Measurements from ENCODE around the gene OR6C70. TPM values are rescaled to one million over a fixed set of nuclear protein-coding genes. Genes with fewer than 3 reads are reported as not detected.
"Not testable (repeated sequence)": the region's sequence is repeated elsewhere in the genome, so short reads cannot be mapped to it uniquely, and the experiment has no call there.

Gene OR6C70
- not detected in 2 replicates for total RNA-seq

- H3K4me3 Mint-ChIP-seq = no peak within 1 kb of the TSS
- H3K36me3 Mint-ChIP-seq (ENCODE audit: low read depth) = no peaks in the 10 kb centered on the region
- intact Hi-C loops (cut with micrococcal nuclease) = no loop called here
- peaks cover 6% of the 10 kb centered on the region for H3K27me3 Mint-ChIP-seq
- no peaks in the 10 kb centered on the region for H3K9me3 Mint-ChIP-seq
- no peaks in the 10 kb centered on the region for H3K4me1 Mint-ChIP-seq
- DNase-seq = no peak
- no peak within 1 kb of the TSS for H3K27ac Mint-ChIP-seq
These were observed at the start of gene OR6C70 for GRCh38 chr12:55470088-55470829. Gene OR6C70, minus strand, starts transcription at chr12:55470138. Its CDS starts 0 bp downstream, at chr12:55470138.

- Mint-ChIP-seq H3K36me3 (ENCODE audit: low read depth) (no peaks in the 10 kb centered on the region), H3K4me3 (no peak overlapping the region), H3K27me3 (no peaks in the 10 kb centered on the region), H3K9me3 (no peaks in the 10 kb centered on the region), H3K27ac (no peak overlapping the region), H3K4me1 (no peaks in the 10 kb centered on the region)
- DNase-seq = no peak
- intact Hi-C loops (cut with micrococcal nuclease) = no loop called here
These were observed 46.5 kb upstream of the OR6C70 start for GRCh38 chr12:55516391-55516790.

GRCh38 chr12:55515696-55516095, 45.8 kb upstream of the OR6C70 start:
- H3K9me3 Mint-ChIP-seq = no peaks in the 10 kb centered on the region
- no peaks in the 10 kb centered on the region for H3K36me3 Mint-ChIP-seq (ENCODE audit: low read depth)
- no peak overlapping the region for H3K4me3 Mint-ChIP-seq
- H3K4me1 Mint-ChIP-seq = no peaks in the 10 kb centered on the region
- intact Hi-C loops (cut with micrococcal nuclease) = no loop called here
- no peak overlapping the region for H3K27ac Mint-ChIP-seq
- no peaks in the 10 kb centered on the region for H3K27me3 Mint-ChIP-seq
- DNase-seq = no peak

- Mint-ChIP-seq H3K36me3 (ENCODE audit: low read depth) (no peaks in the 10 kb centered on the region), H3K9me3 (no peaks in the 10 kb centered on the region), H3K4me1 (no peaks in the 10 kb centered on the region), H3K27ac (no peak overlapping the region), H3K27me3 (no peaks in the 10 kb centered on the region), H3K4me3 (no peak overlapping the region)
- intact Hi-C loops (cut with micrococcal nuclease) = no loop called here
- no peak for DNase-seq
These were observed 31.7 kb upstream of the OR6C70 start for GRCh38 chr12:55501601-55502000.

GRCh38 chr12:55499810-55500252, 29.9 kb upstream of the OR6C70 start:
- Mint-ChIP-seq H3K27ac (no peak overlapping the region), H3K4me3 (no peak overlapping the region), H3K36me3 (ENCODE audit: low read depth) (no peaks in the 10 kb centered on the region), H3K4me1 (no peaks in the 10 kb centered on the region), H3K9me3 (no peaks in the 10 kb centered on the region), H3K27me3 (no peaks in the 10 kb centered on the region)
- no peak for DNase-seq
- intact Hi-C loops (cut with micrococcal nuclease) = no loop called here

- H3K4me1 Mint-ChIP-seq = no peaks in the 10 kb centered on the region
- H3K9me3 Mint-ChIP-seq = no peaks in the 10 kb centered on the region
- H3K4me3 Mint-ChIP-seq = no peak overlapping the region
- intact Hi-C loops (cut with micrococcal nuclease) = no loop called here
- no peak overlapping the region for H3K27ac Mint-ChIP-seq
- DNase-seq = no peak
- H3K36me3 Mint-ChIP-seq (ENCODE audit: low read depth) = no peaks in the 10 kb centered on the region
- no peaks in the 10 kb centered on the region for H3K27me3 Mint-ChIP-seq
These were observed 29.3 kb upstream of the OR6C70 start for GRCh38 chr12:55499231-55499630.

- Mint-ChIP-seq H3K4me3 (no peak overlapping the region), H3K27me3 (peaks cover 4% of the 10 kb centered on the region), H3K9me3 (no peaks in the 10 kb centered on the region), H3K36me3 (ENCODE audit: low read depth) (no peaks in the 10 kb centered on the region), H3K4me1 (no peaks in the 10 kb centered on the region), H3K27ac (no peak overlapping the region)
- intact Hi-C loops (cut with micrococcal nuclease) = no loop called here
- no peak for DNase-seq
These were observed 25.6 kb upstream of the OR6C70 start for GRCh38 chr12:55495490-55495889.

- no peak for DNase-seq
- Mint-ChIP-seq H3K4me1 (no peaks in the 10 kb centered on the region), H3K36me3 (ENCODE audit: low read depth) (no peaks in the 10 kb centered on the region), H3K4me3 (no peak within 1 kb of the TSS), H3K9me3 (no peaks in the 10 kb centered on the region), H3K27me3 (peaks cover 4% of the 10 kb centered on the region), H3K27ac (no peak within 1 kb of the TSS)
- intact Hi-C loops (cut with micrococcal nuclease) = no loop called here
These were observed 22.1 kb upstream of the OR6C70 start, which contains the start of gene OR6C68 for GRCh38 chr12:55492078-55492477. Gene OR6C68, plus strand, starts transcription at chr12:55492378. Its CDS starts 0 bp downstream, at chr12:55492378.

- H3K27me3 Mint-ChIP-seq; H3K27ac Mint-ChIP-seq; H3K4me1 Mint-ChIP-seq; H3K4me3 Mint-ChIP-seq; DNase-seq; H3K9me3 Mint-ChIP-seq; H3K36me3 Mint-ChIP-seq (ENCODE audit: low read depth); intact Hi-C loops (cut with micrococcal nuclease): not testable (repeated sequence)
These were observed 14.3 kb upstream of the OR6C70 start for GRCh38 chr12:55484284-55484683.

GRCh38 chr12:55479136-55479535, 9.2 kb upstream of the OR6C70 start:
- H3K36me3 Mint-ChIP-seq (ENCODE audit: low read depth); intact Hi-C loops (cut with micrococcal nuclease); DNase-seq; H3K4me1 Mint-ChIP-seq; H3K4me3 Mint-ChIP-seq; H3K27ac Mint-ChIP-seq; H3K27me3 Mint-ChIP-seq; H3K9me3 Mint-ChIP-seq: not testable (repeated sequence)

GRCh38 chr12:55472264-55472663, 2.3 kb upstream of the OR6C70 start:
- Mint-ChIP-seq H3K9me3 (no peaks in the 10 kb centered on the region), H3K36me3 (ENCODE audit: low read depth) (no peaks in the 10 kb centered on the region), H3K27ac (no peak overlapping the region), H3K4me3 (no peak overlapping the region), H3K4me1 (no peaks in the 10 kb centered on the region), H3K27me3 (peaks cover 6% of the 10 kb centered on the region)
- DNase-seq = no peak
- intact Hi-C loops (cut with micrococcal nuclease) = no loop called here

GRCh38 chr12:55469291-55469690, 647 bp downstream of the OR6C70 start:
- peaks cover 2% of the 10 kb centered on the region for H3K9me3 Mint-ChIP-seq
- no peaks in the 10 kb centered on the region for H3K36me3 Mint-ChIP-seq (ENCODE audit: low read depth)
- H3K27me3 Mint-ChIP-seq = peaks cover 6% of the 10 kb centered on the region
- H3K4me3 Mint-ChIP-seq = no peak overlapping the region
- intact Hi-C loops (cut with micrococcal nuclease) = no loop called here
- no peak overlapping the region for H3K27ac Mint-ChIP-seq
- H3K4me1 Mint-ChIP-seq = no peaks in the 10 kb centered on the region
- no peak for DNase-seq

- Mint-ChIP-seq H3K36me3 (ENCODE audit: low read depth) (no peaks in the 10 kb centered on the region), H3K4me1 (no peaks in the 10 kb centered on the region), H3K27me3 (peaks cover 6% of the 10 kb centered on the region)
These were observed 2.1 kb downstream of the OR6C70 start for GRCh38 chr12:55467836-55468235.

GRCh38 chr12:55464926-55465325, 5.0 kb downstream of the OR6C70 start:
- H3K27me3 Mint-ChIP-seq; H3K4me1 Mint-ChIP-seq; H3K27ac Mint-ChIP-seq; DNase-seq; H3K36me3 Mint-ChIP-seq (ENCODE audit: low read depth); H3K4me3 Mint-ChIP-seq; H3K9me3 Mint-ChIP-seq; intact Hi-C loops (cut with micrococcal nuclease): not testable (repeated sequence)

More at GRCh38 chr12:55467836-55468235, 2.1 kb downstream of the OR6C70 start:
- intact Hi-C loops (cut with micrococcal nuclease) = no loop called here
- Mint-ChIP-seq H3K4me3 (no peak overlapping the region), H3K27ac (no peak overlapping the region), H3K9me3 (peaks cover 5% of the 10 kb centered on the region)
- no peak for DNase-seq

GRCh38 chr12:55448825-55449224, 21.1 kb downstream of the OR6C70 start:
- Mint-ChIP-seq H3K36me3 (ENCODE audit: low read depth) (no peaks in the 10 kb centered on the region), H3K4me3 (no peak overlapping the region), H3K4me1 (no peaks in the 10 kb centered on the region), H3K9me3 (no peaks in the 10 kb centered on the region), H3K27me3 (peaks cover 6% of the 10 kb centered on the region), H3K27ac (no peak overlapping the region)
- intact Hi-C loops (cut with micrococcal nuclease) = no loop called here
- DNase-seq = no peak
